Calu3 (cell line): ENCODE results near the gene KMT2A. TPM values are rescaled to one million over a fixed set of nuclear protein-coding genes. Genes with fewer than 3 reads are reported as not detected.
"Not testable (repeated sequence)": the region's sequence is repeated elsewhere in the genome, so short reads cannot be mapped to it uniquely, and the experiment has no call there.

Experiments used
- BruUV-seq: library from RNA; stranded (reverse); fragments of 400-500 nt; replicated peaks from 2 replicates; lab custom pipeline; 2021; lab: Mats Ljungman, UMichigan
- CTCF ChIA-PET: fragments of 300-600 bp; sonication (Branson Sonifier 250); formaldehyde crosslinking; loops from one replicate; lab custom pipeline; 2022; ENCODE audit warnings: antibody characterized with exemption; lab: Charles Lee
- DNase-seq: peaks from one replicate; pipeline ENCODE4 v3.0.0; 2022
- H3K27ac Mint-ChIP-seq: one replicate; pipeline ENCODE4 v1.8.0; 2022; ENCODE audit warnings: mixed read lengths; ENCODE audit not compliant: unreplicated experiment
- H3K27me3 Mint-ChIP-seq: one replicate; pipeline ENCODE4 v1.8.0; 2022; ENCODE audit warnings: mixed read lengths; ENCODE audit not compliant: unreplicated experiment
- H3K36me3 Mint-ChIP-seq: one replicate; pipeline ENCODE4 v1.8.0; 2022; ENCODE audit warnings: mild to moderate bottlenecking, moderate library complexity, mixed read lengths; ENCODE audit not compliant: insufficient read depth, unreplicated experiment
- H3K4me1 Mint-ChIP-seq: one replicate; pipeline ENCODE4 v1.8.0; 2022; ENCODE audit warnings: mild to moderate bottlenecking, low read depth, mixed read lengths; ENCODE audit not compliant: unreplicated experiment
- H3K4me3 Mint-ChIP-seq: one replicate; pipeline ENCODE4 v1.8.0; 2022; ENCODE audit warnings: mild to moderate bottlenecking, low read depth, moderate library complexity, mixed read lengths; ENCODE audit not compliant: unreplicated experiment
- H3K9me3 Mint-ChIP-seq: one replicate; pipeline ENCODE4 v1.8.0; 2022; ENCODE audit warnings: low read depth, mixed read lengths; ENCODE audit not compliant: unreplicated experiment
- CTCF ChIP-seq: fragments of 200-600 bp; IDR thresholded peaks from one replicate; pipeline ENCODE4 v1.8.0; 2022; ENCODE audit warnings: antibody characterized with exemption; ENCODE audit not compliant: unreplicated experiment
- intact Hi-C: fragments of 100-400 bp; cut with micrococcal nuclease; formaldehyde crosslinking; loops from one replicate; pipeline ENCODE4 v1.10.0; 2022; ENCODE audit not compliant: unreplicated experiment
- total RNA-seq: library from RNA; stranded (reverse); gene quantifications from 2 replicates; pipeline ENCODE4 v1.2.3, GENCODE V29; 2022

Gene KMT2A
- total RNA-seq, 1 experiment from 2014 or later = 58.1 TPM

DNA sequence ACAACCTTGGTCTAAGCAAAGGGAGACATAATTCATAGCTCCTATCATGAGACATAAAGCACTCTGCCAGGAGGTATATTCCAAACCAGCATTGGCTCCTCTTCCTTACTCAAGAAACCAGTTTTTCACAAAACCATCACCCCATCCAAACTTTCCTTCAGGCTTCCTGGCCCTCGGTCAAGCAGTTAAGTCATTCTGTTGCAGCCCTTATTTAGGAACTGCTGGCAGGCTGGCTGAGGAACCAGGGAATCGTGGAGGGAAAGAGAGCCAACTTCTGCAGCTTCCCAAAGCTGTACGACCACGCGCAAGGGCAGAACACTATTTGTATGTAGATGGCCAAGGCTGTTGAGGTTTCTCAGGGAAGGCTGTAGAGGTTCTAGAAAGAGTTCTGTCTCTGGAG lies 128.8 kb downstream of the KMT2A start:
- no peak for TF ChIP-seq CTCF
- H3K4me3 Mint-ChIP-seq = peak overlapping the region; percentile 76
- CTCF ChIA-PET = no interaction called here
- no peaks in the 10 kb centered on the region for H3K27me3 Mint-ChIP-seq
- intact Hi-C loops = loop anchor here (5.0 kb wide), 1 partner anchor 268 kb away; no protein-coding TSS in a partner anchor
- H3K36me3 Mint-ChIP-seq = peaks cover 6% of the 10 kb centered on the region
- no peaks in the 10 kb centered on the region for H3K9me3 Mint-ChIP-seq
- H3K4me1 Mint-ChIP-seq = no peaks in the 10 kb centered on the region
- BruUV-seq = no TSS peak
- H3K27ac Mint-ChIP-seq = no peak overlapping the region
- DNase-seq = no peak

DNA sequence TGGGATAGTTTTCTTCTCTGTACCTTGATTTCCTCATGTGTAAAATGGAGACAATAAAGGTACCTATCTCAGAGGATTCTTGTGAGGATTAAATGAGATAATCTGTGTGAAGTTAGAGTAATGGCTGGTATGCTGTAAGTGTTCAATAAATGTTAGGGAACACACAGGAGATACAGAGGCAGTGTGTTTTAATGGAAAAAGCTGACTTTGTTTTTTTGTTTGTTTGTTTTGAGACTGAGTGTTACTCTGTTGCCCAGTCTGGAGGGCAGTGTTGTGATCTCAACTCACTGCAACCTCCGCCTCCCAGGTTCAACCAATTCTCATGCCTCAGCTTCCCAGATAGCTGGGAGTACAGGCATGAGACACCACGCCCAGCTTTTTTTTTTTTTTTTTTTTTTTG lies 133.4 kb downstream of the KMT2A start:
- no peak for DNase-seq
- intact Hi-C loops = loop anchor here (5.0 kb wide), 1 partner anchor 272 kb away; no protein-coding TSS in a partner anchor
- Mint-ChIP-seq H3K4me1 (no peaks in the 10 kb centered on the region), H3K9me3 (no peaks in the 10 kb centered on the region), H3K36me3 (peaks cover 27% of the 10 kb centered on the region), H3K4me3 (no peak overlapping the region), H3K27me3 (no peaks in the 10 kb centered on the region), H3K27ac (no peak overlapping the region)
- no peak for TF ChIP-seq CTCF
- CTCF ChIA-PET = interaction anchor here (0.6 kb wide), 1 partner anchor 514 kb away, joined by 3 read pairs; no protein-coding TSS in a partner anchor
- BruUV-seq = no TSS peak

DNA sequence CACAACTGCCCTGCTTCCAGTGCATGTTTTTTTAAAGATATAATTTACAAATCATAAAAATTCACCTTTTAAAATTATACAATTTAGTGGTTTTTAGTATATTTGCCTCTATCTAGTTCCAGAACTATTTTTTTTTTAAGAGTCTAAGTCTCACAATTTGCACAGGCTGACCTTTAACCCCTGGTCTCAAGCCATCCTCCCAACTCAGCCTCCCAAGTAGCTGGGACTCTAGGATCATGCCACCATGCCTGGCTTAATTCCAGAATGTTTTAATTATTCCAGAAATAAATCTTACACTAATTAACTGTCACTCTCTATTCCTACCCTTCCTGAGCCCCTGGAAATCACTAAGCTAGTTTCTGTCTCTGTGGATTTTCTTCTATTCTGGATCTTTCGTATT lies 134.5 kb downstream of the KMT2A start:
- intact Hi-C loops = no loop called here
- no peak for DNase-seq
- no TSS peak for BruUV-seq
- H3K4me3 Mint-ChIP-seq = no peak overlapping the region
- no peak overlapping the region for H3K27ac Mint-ChIP-seq
- no peaks in the 10 kb centered on the region for H3K9me3 Mint-ChIP-seq
- CTCF ChIA-PET = no interaction called here
- no peaks in the 10 kb centered on the region for H3K4me1 Mint-ChIP-seq
- TF ChIP-seq CTCF = no peak
- peaks cover 29% of the 10 kb centered on the region for H3K36me3 Mint-ChIP-seq
- no peaks in the 10 kb centered on the region for H3K27me3 Mint-ChIP-seq

DNA sequence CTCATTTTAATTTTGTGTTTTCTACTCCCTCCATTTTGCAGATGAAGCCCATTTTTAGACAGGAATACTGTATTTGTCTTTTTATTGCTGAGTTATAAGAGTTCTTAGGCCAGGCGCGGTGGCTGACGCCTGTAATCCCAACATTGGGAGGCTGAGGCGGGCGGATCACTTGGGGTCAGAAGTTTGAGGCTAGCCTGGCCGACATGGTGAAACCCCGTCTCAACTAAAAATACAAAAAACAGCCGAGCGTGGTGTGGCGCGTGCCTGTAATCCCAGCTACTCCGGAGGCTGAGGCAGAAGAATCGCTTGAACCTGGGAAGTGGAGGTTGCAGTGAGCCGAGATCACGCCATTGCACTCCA lies 135.4 kb downstream of the KMT2A start:
- DNase-seq, H3K4me1 Mint-ChIP-seq, H3K9me3 Mint-ChIP-seq, BruUV-seq, H3K27me3 Mint-ChIP-seq, intact Hi-C loops: not testable (repeated sequence)
- peak overlapping the region; percentile 80 for H3K27ac Mint-ChIP-seq
- CTCF ChIA-PET = interaction anchor here (0.7 kb wide), 1 partner anchor 16 kb away, joined by 3 read pairs; no protein-coding TSS in a partner anchor
- peaks cover 28% of the 10 kb centered on the region for H3K36me3 Mint-ChIP-seq
- peak overlapping the region; percentile 91 for H3K4me3 Mint-ChIP-seq
